Prostate gland (tissue), 2 donors: ENCODE results near the gene ELMO3.

Source experiments
- POLR2A ChIP-seq: fragments of 450-650 bp; IDR thresholded peaks from one replicate; pipeline ENCODE4 v1.6.1; 2016; ENCODE audit warnings: antibody characterized with exemption, mild to moderate bottlenecking
- POLR2AphosphoS5 ChIP-seq: sonication (generic); formaldehyde crosslinking; IDR thresholded peaks from one replicate; pipeline ENCODE4 v1.6.1; 2017; ENCODE audit warnings: antibody characterized with exemption
- TF ChIP-seq, protein P1 (sequence below), 4 experiments: fragments of 200-600 bp in 2 of 4; fragments of 450-650 bp in 2 of 4; sonication (generic) in 2 of 4; IDR thresholded peaks; 1 replicate in 3 of 4; 2 replicates in 1 of 4; pipeline ENCODE4 v1.5.1; 2016 to 2019; ENCODE audit warnings: antibody characterized with exemption in 4 of 4, mild to moderate bottlenecking in 2 of 4, moderate library complexity in 2 of 4

DNA sequence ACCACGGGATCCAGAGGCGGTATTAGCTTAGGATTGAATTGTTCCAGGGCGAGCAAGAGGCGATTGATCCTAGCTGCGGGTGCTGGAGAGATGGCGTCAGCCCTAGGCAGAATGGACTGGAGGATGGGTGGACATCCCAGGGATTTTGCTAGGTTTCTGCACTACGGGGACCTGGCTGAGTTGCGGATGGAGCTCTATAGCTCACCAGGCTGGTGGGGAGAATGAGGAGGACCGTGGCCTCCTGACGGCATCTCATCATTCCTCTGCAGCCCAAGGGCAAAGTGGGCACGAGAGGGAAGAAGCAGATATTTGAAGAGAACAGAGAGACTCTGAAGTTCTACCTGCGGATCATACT lies 28.6 kb downstream of the ELMO3 start:
- TF ChIP-seq, protein P1, sequence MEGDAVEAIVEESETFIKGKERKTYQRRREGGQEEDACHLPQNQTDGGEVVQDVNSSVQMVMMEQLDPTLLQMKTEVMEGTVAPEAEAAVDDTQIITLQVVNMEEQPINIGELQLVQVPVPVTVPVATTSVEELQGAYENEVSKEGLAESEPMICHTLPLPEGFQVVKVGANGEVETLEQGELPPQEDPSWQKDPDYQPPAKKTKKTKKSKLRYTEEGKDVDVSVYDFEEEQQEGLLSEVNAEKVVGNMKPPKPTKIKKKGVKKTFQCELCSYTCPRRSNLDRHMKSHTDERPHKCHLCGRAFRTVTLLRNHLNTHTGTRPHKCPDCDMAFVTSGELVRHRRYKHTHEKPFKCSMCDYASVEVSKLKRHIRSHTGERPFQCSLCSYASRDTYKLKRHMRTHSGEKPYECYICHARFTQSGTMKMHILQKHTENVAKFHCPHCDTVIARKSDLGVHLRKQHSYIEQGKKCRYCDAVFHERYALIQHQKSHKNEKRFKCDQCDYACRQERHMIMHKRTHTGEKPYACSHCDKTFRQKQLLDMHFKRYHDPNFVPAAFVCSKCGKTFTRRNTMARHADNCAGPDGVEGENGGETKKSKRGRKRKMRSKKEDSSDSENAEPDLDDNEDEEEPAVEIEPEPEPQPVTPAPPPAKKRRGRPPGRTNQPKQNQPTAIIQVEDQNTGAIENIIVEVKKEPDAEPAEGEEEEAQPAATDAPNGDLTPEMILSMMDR (IDR thresholded peaks at IDR 0.05) = no peak
- TF ChIP-seq POLR2AphosphoS5 = no peak
- TF ChIP-seq POLR2A = no peak
